Spleen (tissue), 11 donors: ENCODE measurements around the gene MYH7B. TPM values are rescaled to one million over a fixed set of nuclear protein-coding genes. Genes with fewer than 3 reads are reported as not detected.
A peak's percentile ranks its signal among the peaks of the same experiment; 100 is the strongest.

Experiments used
- DNase-seq: peaks from one replicate; pipeline ENCODE4 v3.0.0-alpha.2; 2020
- H3K27ac ChIP-seq, 8 donors: fragments of 200-600 bp; sonication (generic) in 7 of 8; 1 replicate in 4 of 8; 2 replicates in 4 of 8; pipeline versions ENCODE4 v1.5.0 to v1.8.0; 2016 to 2021; ENCODE audit warnings: inconsistent platforms in 4 of 8, mild to moderate bottlenecking in 4 of 8, moderate library complexity in 1 of 8
- H3K27me3 ChIP-seq, 7 donors: fragments of 200-600 bp; sonication (generic) in 6 of 7; replicated peaks in 1 of 7; 1 replicate in 4 of 7; 2 replicates in 3 of 7; pipeline versions ENCODE4 v1.5.0 to v1.8.0; 2016 to 2021; ENCODE audit warnings: inconsistent platforms in 3 of 7, mild to moderate bottlenecking in 1 of 7
- H3K36me3 ChIP-seq, 6 donors: fragments of 200-600 bp; sonication (generic) in 5 of 6; 1 replicate in 4 of 6; 2 replicates in 2 of 6; pipeline versions ENCODE4 v1.5.0 to v1.8.0; 2016 to 2021; ENCODE audit warnings: inconsistent platforms in 2 of 6
- H3K4me1 ChIP-seq, 6 donors: fragments of 200-600 bp; sonication (generic) in 5 of 6; 1 replicate in 3 of 6; 2 replicates in 3 of 6; pipeline versions ENCODE4 v1.5.0 to v1.8.0; 2016 to 2021; ENCODE audit warnings: inconsistent platforms in 3 of 6
- H3K4me3 ChIP-seq, 8 donors: fragments of 200-600 bp; sonication (generic) in 7 of 8; 1 replicate in 4 of 8; 2 replicates in 4 of 8; pipeline versions ENCODE4 v1.5.0 to v1.8.0; 2016 to 2021; ENCODE audit warnings: inconsistent platforms in 4 of 8, mild to moderate bottlenecking in 4 of 8, moderate library complexity in 2 of 8
- H3K9me3 ChIP-seq, 8 donors: fragments of 200-600 bp; sonication (generic) in 7 of 8; 1 replicate in 4 of 8; 2 replicates in 4 of 8; pipeline versions ENCODE4 v1.5.0 to v1.8.0; 2016 to 2021; ENCODE audit warnings: inconsistent platforms in 4 of 8
- CTCF ChIP-seq, 11 experiments: fragments of 200-600 bp in 7 of 11; fragments of 450-650 bp in 4 of 11; sonication (generic) in 4 of 11; IDR thresholded peaks in 8 of 11; conservative IDR thresholded peaks in 3 of 11; 1 replicate in 7 of 11; 2 replicates in 4 of 11; pipeline versions ENCODE4 v1.4.0 to v1.8.0; 2016 to 2021; ENCODE audit warnings: antibody characterized with exemption in 11 of 11, inconsistent platforms in 4 of 11, mild to moderate bottlenecking in 1 of 11
- POLR2A ChIP-seq, 3 donors: fragments of 450-650 bp; IDR thresholded peaks; one replicate each; pipeline ENCODE4 v1.5.1; 2017; ENCODE audit warnings: antibody characterized with exemption in 3 of 3, mild to moderate bottlenecking in 1 of 3
- POLR2AphosphoS5 ChIP-seq, 3 donors: sonication (generic); formaldehyde crosslinking; IDR thresholded peaks; one replicate each; pipeline ENCODE4 v1.5.1; 2017; ENCODE audit warnings: antibody characterized with exemption in 3 of 3
- WGBS, 5 donors: extraction: QIAGEN DNeasy Blood & Tissue Kit in 3 of 5; methylation state at CpG; one replicate each; pipeline versions ENCODE4 v1.1.5 to v1.1.7; 2013 to 2018; 5-methylcytosine and 5-hydroxymethylcytosine counted together
- intact Hi-C: fragments of 100-400 bp; cut with DNase I; formaldehyde crosslinking; loops from one replicate; pipeline ENCODE4 v1.15.0; 2023; ENCODE audit warnings: low total_unique reads
- polyA plus RNA-seq, 3 donors: library from polyadenylated mRNA; stranded (reverse); fragments of 200-250 nt; gene quantifications; one replicate each; pipeline ENCODE4 v1.2.1, GENCODE V29; 2013
- total RNA-seq, 7 donors: library from RNA; depleted of rRNA in 3 of 7; stranded (reverse); fragments of >200 nt in 3 of 7; fragmentation: NEBNext Ultra II Directional in 4 of 7; extraction: Animal tissue kit (Norgen Biotek cat#: 25700) in 4 of 7; gene quantifications; one replicate each; pipeline versions ENCODE4 v1.1.0 to v1.2.1, GENCODE V29; 2016 to 2021
- donor health status: healthy with polysubstance abuse.
- donor health status: DM: no; HTN: no; CAD: no; lungs with moderate emphysema.
- donor health status: DM: no; HTN: no; CAD: no.
- donor health status: Bipolar disorder and iron deficiency.
- donor health status: healthy.
- donor health status: DM: no; HTN: no; CAD: no.
- donor health status: DM: yes; HTN: yes; CAD: no.

The MYH7B gene
- total and polyA plus RNA-seq, 10 donors = 0.09 to 1.7 (median 0.75) TPM

- Histone ChIP-seq H3K9me3 (no peaks in the 10 kb centered on the region), H3K36me3 (peaks cover 0 to 21% (median under 1%) of the 10 kb centered on the region in 6 donors), H3K27me3 (peaks cover 0 to 31% (median 0%) of the 10 kb centered on the region in 7 donors), H3K4me1 (peaks cover 0 to 6% (median 2%) of the 10 kb centered on the region in 6 donors), H3K27ac (no peak overlapping the region), H3K4me3 (no peak overlapping the region)
- DNase-seq = no peak
- intact Hi-C loops = no loop called here
- TF ChIP-seq POLR2A (IDR thresholded peaks at IDR 0.05) (no peak), CTCF (IDR thresholded peaks at IDR 0.05 in 8 of 11, conservative IDR thresholded peaks at IDR 0.05 in 3 of 11) (no peak), POLR2AphosphoS5 (IDR thresholded peaks at IDR 0.05) (peak in 2 of 3 donors; percentile 24 to 28)
- WGBS, 5 donors = 71 to 79% (median 76%) methylated on average over 13 to 15 of the region's 15 CpGs
These were observed 31.9 kb downstream of the MYH7B start for GRCh38 chr20:34987288-34988190.

GRCh38 chr20:34988191-34988540 is 32.5 kb downstream of the MYH7B start:
- intact Hi-C loops = no loop called here
- Histone ChIP-seq H3K4me3 (no peak overlapping the region), H3K4me1 (peaks cover 0 to 3% (median 0%) of the 10 kb centered on the region in 6 donors), H3K27me3 (peaks cover 0 to 25% (median 0%) of the 10 kb centered on the region in 7 donors), H3K36me3 (peaks cover 0 to 27% (median 5%) of the 10 kb centered on the region in 6 donors), H3K9me3 (no peaks in the 10 kb centered on the region), H3K27ac (no peak overlapping the region)
- TF ChIP-seq POLR2AphosphoS5 (IDR thresholded peaks at IDR 0.05) (peak; percentile 21 to 64 (median 39)), CTCF (IDR thresholded peaks at IDR 0.05 in 8 of 11, conservative IDR thresholded peaks at IDR 0.05 in 3 of 11) (no peak)
- 70 to 82% (median 77%) methylated on average over 12 of the region's 12 CpGs for WGBS, 5 donors
- DNase-seq = no peak

- WGBS, 5 donors = 85 to 91% (median 87%) methylated on average over 4 of the region's 4 CpGs
- Histone ChIP-seq H3K36me3 (peaks cover 0 to 37% (median 14%) of the 10 kb centered on the region in 6 donors), H3K27ac (no peak overlapping the region), H3K27me3 (peaks cover 0 to 15% (median 0%) of the 10 kb centered on the region in 7 donors), H3K4me3 (no peak overlapping the region), H3K9me3 (no peaks in the 10 kb centered on the region), H3K4me1 (no peaks in the 10 kb centered on the region)
- TF ChIP-seq CTCF (IDR thresholded peaks at IDR 0.05 in 8 of 11, conservative IDR thresholded peaks at IDR 0.05 in 3 of 11) = no peak
- no peak for TF ChIP-seq POLR2AphosphoS5 (IDR thresholded peaks at IDR 0.05)
- no peak for TF ChIP-seq POLR2A (IDR thresholded peaks at IDR 0.05)
- intact Hi-C loops = no loop called here
- no peak for DNase-seq
These were observed 33.5 kb downstream of the MYH7B start for GRCh38 chr20:34989118-34989517.

- H3K9me3 ChIP-seq = no peaks in the 10 kb centered on the region
- no peak overlapping the region for H3K27ac ChIP-seq
These were observed 34.0 kb downstream of the MYH7B start for GRCh38 chr20:34989670-34990069.

More at GRCh38 chr20:34989670-34990069, 34.0 kb downstream of the MYH7B start:
- H3K36me3 ChIP-seq = peaks cover 0 to 42% (median 18%) of the 10 kb centered on the region in 6 donors
- TF ChIP-seq POLR2A (IDR thresholded peaks at IDR 0.05) (no peak), CTCF (IDR thresholded peaks at IDR 0.05 in 8 of 11, conservative IDR thresholded peaks at IDR 0.05 in 3 of 11) (no peak), POLR2AphosphoS5 (IDR thresholded peaks at IDR 0.05) (peak in 2 of 3 donors; percentile 2 to 26)
- intact Hi-C loops = no loop called here
- peaks cover 0 to 10% (median 0%) of the 10 kb centered on the region in 7 donors for H3K27me3 ChIP-seq
- DNase-seq = no peak
- H3K4me1 ChIP-seq = no peaks in the 10 kb centered on the region
- 89 to 92% (median 90%) methylated on average over 11 to 14 of the region's 14 CpGs for WGBS, 5 donors
- H3K4me3 ChIP-seq = no peak overlapping the region
